NCI-H446 treated with DMSO at 0.1 percent for 48 hours (cell line): ENCODE results near the gene BDH2.

Experiments used
- DNase-seq: peaks from one replicate; lab custom pipeline; 2025; lab: John Stamatoyannopoulos, UW

The BDH2 gene

GRCh38 chr4:103099691-103100392 is at the start of gene BDH2:
Gene BDH2 (minus strand): TSS chr4:103099834. CDS start chr4:103096254, 3,580 bp downstream.
- peak; percentile 83 for DNase-seq

DNA sequence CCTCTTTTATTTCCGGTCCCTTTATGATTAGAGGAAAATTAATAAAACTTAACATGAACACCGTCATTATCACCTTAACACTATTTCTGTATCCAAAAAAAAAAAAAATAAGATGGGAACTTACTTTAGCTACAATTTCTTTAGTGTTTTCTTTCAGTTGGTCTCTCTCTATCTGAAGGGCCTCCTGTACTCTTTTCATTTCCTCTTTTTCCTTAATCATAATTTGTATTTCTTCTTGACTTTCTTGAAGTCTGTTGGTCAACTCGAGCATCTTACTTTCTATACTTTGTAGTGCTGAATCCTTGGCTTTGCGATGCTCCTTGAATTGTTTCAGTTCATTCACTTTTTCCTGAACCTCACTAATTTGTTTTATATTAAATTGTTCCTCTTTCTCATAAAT is 45.3 kb upstream of the BDH2 start:
- no peak for DNase-seq

GRCh38 chr4:103137446-103137827 is 37.8 kb upstream of the BDH2 start:
- DNase-seq = no peak

GRCh38 chr4:103136671-103137445 is 37.2 kb upstream of the BDH2 start:
- DNase-seq = no peak

GRCh38 chr4:103129174-103129573 is 29.5 kb upstream of the BDH2 start:
- no peak for DNase-seq

DNA sequence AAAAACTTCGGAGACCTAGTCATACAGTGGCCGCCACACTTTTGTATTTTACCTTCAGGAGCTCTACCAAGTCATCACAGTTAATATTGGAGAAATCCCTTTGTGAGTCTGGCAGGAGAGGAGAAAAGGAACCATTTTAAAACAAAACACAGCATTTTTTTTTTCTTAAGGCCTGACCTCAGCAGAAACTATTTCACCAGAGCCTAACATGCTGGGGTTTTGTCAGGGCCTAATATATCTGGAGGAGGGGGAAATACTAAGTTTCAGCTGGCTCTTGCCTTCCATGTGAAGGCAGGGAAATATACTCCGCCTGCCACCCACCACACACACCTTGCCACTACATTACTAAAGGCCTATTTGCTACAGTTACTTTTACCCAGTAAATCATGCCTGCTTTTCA is 26.5 kb upstream of the BDH2 start:
- DNase-seq = no peak

DNA sequence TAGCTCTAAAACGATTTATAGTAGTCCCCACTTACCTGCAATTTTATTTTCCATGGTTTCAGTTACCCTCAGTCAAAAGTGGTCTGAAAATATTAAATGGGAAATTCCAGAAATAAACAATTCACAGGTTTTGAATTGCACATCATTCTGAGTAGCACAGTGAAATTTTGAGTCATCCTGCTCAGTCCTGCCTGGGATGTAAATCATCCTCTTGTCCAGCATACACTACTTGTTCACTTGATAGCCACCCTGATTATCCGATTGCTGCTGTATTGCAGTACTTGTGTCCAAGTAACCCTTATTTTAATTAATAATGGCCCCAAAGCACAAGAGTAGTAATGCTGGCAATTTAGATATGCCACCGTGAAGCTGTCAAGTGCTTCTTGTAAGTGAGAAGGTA is 23.5 kb upstream of the BDH2 start:
- no peak for DNase-seq

GRCh38 chr4:103118166-103118565 is 18.5 kb upstream of the BDH2 start:
- DNase-seq = no peak

- DNase-seq = no peak
Observed at GRCh38 chr4:103111598-103111997, 12.0 kb upstream of the BDH2 start.

GRCh38 chr4:103108542-103108941 is 8.9 kb upstream of the BDH2 start:
- DNase-seq = no peak

DNA sequence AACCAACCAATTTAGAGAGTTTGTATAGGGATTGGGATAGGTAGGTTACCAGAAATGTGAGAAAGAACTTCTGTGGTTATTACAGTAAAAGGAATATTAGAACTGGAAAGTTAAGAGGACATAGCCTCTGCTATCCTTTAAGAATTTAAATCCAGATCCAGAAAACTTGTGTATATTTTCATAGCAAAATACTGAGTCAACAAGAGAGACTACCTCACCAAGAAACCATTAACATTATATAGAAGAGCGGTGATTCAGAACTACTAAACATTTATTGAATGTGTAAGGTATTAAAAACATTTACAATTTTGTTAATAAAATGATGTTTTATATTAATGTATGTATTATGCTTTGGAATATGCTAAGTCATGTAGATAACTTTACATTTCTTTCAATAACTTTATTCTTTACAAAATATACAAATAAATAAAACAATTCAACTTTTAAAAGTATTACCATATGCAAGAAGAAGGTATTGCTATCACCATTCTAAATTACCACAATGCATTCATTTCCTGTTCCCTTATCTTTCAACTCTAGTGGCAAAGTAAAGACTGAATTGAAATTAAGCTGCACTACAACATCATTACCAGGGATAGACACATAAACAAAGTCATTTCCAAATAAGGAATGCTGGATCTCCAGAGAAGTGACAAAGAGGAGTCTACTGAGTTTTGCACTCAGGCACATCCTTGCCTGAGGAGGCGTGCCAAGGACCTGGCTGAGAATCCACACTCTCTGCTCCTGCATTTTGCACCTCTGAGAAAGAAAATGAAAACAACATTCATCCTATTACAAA is 6.1 kb upstream of the BDH2 start:
- DNase-seq = no peak

GRCh38 chr4:103104886-103105285 is 5.3 kb upstream of the BDH2 start:
- no peak for DNase-seq

- no peak for DNase-seq
Observed at GRCh38 chr4:103100691-103101090, 1.1 kb upstream of the BDH2 start.

DNA sequence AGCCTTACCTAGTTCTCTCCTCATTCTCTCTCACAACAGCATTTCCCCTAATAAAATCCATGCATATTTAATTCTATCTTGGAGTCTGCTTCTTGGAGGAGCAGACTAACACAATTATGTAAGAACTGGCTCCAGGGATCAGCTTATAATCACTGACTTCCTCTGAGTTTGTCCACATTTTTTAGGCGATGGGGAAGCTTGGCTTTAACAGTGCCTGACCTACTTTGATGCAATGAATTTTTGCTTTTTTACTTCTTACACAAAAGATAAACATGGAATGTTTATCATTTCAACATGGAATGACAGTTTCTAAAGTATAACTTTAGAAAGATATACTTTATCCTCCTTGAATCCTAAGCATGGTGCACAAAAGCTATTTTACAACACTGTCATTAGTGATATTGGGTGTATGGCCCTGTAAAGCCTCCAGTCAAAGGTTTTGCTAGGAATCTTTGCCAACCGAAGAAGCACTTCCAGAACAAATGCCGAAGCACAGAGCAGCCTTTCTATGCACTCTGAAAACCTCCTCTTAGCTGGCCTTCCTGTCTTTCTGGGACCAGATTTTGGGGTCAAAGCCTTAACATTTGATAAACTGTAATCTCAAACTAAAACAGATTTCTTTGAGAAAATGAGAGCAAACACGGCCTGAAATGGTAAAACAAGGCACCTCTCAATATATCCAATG is 736 bp downstream of the BDH2 start:
- no peak for DNase-seq

DNA sequence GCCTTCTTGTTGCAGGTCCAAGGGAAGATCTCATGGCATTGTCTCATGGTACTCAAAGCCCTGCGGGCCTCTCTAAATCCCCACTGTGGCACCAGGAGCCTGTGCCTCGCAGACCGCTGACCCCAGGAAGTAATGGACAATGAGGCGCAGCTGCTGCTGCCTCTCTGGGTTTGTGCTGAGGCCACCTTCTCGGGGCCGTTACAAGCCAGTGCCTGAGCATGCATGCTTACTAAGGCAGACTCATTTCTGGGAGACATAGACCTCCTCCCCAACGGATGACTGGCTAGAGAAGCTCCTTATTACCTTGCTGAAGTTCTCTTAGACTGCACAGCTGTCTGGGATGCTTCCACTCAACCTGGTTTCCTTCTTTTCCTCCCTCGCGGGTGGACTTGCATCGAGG is 1.3 kb downstream of the BDH2 start:
- DNase-seq = no peak

- DNase-seq = no peak
Observed at GRCh38 chr4:103097112-103097511, 2.5 kb downstream of the BDH2 start.

DNA sequence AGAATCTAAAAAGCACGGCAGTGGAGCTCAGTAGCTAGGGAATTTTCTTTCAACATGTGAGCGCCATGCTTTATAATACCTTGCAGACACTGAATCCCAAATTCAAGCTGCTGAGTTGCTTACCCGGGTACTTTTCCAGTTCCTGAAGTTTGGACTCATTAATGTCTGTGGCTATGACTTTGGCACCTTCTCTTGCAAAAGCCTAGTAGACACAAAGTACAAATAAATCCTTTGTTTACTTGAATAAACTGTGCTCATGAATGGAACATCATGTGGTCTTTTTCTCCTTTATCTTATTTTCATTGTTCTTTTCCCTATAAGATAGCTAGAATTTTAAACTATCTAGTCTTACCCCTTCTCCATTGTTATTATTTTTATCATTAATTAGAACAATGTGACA is 4.6 kb downstream of the BDH2 start:
- no peak for DNase-seq

GRCh38 chr4:103092245-103092644 is 7.4 kb downstream of the BDH2 start:
- no peak for DNase-seq

- peak; percentile 62 for DNase-seq
Observed at GRCh38 chr4:103091601-103092223, 7.9 kb downstream of the BDH2 start.

DNA sequence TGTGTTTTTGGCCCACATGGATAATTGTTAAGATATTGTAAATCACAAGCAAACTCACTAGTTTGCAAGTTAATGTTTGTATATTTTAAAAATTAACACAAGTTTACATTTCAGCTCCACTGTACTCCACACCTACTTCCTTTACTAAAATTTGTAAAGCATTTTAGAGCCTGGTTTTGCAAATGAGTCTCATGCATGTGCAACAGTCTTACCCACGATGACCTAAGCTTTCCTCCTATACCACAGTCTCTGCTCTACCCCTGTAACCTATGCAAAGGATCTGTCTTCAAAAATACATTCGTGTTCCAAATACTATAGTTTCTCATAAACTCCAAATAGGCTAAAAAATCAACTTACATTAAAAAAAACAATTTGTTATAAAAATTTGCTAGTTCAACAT is 10.2 kb downstream of the BDH2 start:
- DNase-seq = no peak

- no peak for DNase-seq
Observed at GRCh38 chr4:103086551-103086950, 13.1 kb downstream of the BDH2 start.
